GM12874 (cell line): Measurements from ENCODE around the gene FYCO1.

Experiments
- TF ChIP-seq, protein P1 (sequence below): IDR thresholded peaks from 2 replicates; pipeline ENCODE4 v1.5.1; 2011; ENCODE audit warnings: low read depth, mild to moderate bottlenecking, control low read depth, low read length, moderate library complexity; ENCODE audit not compliant: insufficient read depth

The FYCO1 gene

DNA sequence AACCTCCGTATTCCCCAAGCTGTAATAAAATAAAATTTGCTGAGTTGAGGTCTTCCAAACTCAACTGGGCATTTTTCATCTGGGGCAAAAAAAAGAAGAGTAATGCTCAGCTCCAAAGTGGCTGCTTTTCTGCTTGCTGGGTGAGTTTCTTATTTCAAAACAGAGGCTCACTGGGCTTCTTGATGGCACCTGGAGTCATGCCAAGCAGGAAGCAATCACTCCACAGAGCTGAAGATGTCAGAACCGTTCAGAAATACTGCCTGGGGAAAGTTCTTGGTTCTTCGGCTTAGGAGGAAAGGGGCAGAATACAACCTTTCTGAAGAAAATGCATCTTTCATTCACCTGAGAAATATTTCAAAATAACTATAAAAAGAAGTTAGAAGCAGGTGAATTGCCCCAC, 105.2 kb downstream of the FYCO1 start:
- TF ChIP-seq, protein P1, sequence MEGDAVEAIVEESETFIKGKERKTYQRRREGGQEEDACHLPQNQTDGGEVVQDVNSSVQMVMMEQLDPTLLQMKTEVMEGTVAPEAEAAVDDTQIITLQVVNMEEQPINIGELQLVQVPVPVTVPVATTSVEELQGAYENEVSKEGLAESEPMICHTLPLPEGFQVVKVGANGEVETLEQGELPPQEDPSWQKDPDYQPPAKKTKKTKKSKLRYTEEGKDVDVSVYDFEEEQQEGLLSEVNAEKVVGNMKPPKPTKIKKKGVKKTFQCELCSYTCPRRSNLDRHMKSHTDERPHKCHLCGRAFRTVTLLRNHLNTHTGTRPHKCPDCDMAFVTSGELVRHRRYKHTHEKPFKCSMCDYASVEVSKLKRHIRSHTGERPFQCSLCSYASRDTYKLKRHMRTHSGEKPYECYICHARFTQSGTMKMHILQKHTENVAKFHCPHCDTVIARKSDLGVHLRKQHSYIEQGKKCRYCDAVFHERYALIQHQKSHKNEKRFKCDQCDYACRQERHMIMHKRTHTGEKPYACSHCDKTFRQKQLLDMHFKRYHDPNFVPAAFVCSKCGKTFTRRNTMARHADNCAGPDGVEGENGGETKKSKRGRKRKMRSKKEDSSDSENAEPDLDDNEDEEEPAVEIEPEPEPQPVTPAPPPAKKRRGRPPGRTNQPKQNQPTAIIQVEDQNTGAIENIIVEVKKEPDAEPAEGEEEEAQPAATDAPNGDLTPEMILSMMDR, result no peak

DNA sequence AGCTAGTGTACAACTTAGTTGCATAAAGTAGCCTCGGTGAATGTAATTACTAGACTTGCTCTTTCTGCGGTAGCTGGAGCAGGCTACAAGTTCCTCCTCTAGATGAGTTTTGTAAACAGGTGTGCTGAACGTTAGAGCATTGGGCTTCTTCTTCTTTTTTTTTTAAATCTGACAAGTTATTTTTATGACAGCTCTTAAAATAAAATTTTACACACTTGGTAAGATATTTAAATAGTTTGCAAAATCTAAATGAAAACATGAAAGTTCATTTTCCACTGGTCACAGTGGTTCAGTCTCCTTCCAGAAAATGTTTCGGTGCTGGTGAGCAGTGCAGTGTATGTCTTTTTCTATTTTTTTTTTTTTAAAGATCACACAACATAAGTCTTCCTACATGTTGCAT, 106.3 kb downstream of the FYCO1 start:
- TF ChIP-seq, protein P1, result no peak

DNA sequence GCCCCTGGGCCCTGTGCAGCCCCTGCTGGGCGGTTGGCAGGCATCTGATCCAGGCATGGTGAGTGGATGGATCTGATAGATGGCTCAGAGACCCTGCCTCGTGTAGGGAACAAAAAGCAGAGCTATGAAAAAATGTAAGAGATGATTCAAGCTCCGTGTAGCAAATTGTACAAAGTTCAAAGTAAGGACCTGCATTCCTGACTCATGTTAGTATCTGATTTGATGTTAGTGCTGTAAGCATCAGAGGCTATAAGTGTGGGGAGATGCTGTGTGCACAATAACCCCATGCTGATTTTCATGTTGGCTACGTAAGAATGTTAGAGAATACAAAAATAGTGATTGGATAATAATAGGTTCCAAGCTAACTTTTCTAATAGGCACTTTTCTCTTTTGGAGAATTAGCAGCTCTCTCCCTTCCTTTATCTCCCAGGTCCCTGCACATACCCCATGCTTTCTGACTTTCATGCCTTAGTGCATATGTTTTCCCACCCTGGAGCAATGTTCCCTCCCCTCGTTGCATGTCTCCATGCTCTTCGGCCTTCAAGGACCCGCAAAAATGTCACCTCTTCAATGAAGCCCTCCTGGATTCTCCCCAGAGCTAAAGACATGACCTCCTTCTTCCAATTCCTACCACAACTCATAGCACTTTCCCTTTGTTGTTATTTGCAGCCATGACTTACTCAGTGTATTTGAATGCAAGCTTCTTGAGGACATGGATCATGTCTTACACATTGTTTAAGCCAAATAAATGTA, 107.7 kb downstream of the FYCO1 start:
- TF ChIP-seq, protein P1, result no peak

DNA sequence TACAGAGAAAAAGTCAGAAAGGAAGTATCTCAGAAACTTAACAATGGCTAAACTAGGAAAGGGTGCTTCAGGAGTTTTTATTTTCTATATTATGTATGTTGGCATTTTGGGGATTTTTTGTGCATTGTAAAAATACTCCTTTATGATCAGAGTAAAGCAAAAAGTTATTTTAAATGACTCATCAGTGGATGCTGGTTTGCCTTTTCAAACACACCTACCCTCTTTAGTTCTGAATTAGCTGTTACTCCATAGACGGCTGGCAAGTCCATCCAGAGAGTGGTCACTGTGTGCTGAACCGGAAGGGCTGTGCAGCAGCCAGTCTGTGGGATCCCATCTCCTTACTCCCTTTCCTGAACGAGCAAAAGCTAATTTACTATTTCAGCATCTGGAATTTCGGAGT, 108.3 kb downstream of the FYCO1 start:
- TF ChIP-seq, protein P1, result no peak

DNA sequence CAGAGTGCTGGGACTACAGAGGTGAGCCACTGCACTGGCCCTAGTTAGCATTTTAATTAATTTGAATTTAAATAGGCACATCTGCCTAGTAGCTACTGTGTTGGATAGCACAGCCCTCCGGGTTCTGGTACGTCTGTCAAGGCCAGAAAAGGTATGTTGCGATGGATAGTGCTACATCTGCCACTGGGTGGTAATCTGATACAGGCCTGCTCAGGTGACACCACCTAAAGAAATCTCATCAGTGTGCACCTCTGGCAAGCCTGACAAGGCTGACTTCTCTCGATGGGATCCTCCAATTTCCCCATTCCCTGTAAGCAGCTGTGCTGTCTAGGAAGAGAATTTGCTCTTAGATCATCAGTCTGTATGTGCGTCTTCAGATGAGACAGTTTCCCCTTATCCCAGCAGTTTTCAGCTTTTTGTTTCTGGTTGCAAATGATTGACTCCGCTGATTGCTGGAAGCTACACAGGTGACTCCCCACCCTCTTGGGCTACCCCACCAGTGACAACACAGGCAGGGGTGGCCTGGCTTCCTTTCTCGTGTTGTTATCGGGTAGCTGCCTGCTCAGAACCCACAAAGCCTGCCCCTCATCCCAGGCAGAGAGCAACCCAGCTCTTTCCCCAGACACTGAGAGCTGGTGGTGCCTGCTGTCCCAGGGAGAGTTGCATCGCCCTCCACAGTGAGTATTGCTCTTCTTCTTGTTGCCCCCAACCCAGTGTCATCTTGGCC, 109.5 kb downstream of the FYCO1 start, which contains the start of gene CCR9:
TSS of gene CCR9 (plus strand) at position 565 of the 727 bp plus-strand sequence. CDS start 8,391 bp downstream, outside the sequence.
- TF ChIP-seq, protein P1, result no peak

DNA sequence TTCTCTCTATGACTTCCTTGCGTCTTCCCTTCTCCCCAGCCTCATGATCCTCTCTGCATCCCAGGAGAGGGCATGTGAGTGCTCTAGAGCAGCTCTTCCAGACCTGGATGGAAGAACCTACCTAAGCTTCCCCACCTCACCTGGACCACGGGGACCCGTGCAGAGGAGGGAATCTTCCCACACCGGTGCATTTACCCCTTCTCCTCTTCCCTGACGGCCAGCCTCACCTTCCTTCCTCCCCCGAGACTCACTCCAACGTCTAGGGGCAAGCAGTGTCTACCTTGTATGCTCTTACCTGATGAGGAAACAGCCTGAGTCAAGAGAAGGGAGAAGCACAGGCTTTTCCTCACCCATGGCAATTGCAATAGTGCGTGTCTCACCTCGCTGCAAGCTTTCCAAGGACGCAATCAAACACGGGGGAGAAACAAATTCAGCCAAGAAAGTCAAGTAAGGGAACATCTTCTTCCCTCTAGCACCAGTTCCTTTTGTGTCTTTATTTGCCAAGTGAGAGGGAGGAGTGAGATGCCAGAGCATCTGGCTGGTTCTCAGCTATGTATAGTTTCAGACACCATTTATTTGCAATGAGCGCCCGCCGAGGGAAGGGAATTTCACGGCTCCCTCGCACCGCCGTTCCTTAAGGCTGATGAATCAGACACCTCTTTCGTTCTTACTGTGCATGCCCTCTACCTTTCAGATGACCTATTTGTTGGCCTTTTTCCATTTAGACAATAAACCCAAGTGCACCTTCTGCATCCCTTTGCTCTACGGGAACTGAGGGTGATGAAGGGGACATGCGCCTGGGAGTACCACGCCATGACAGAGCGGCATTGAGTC, 111.0 kb downstream of the FYCO1 start:
- TF ChIP-seq, protein P1, result no peak
